Spleen (tissue), 13 donors: Measurements from ENCODE around the gene CRTC2. TPM values are rescaled to one million over a fixed set of nuclear protein-coding genes. Genes with fewer than 3 reads are reported as not detected.
A peak's percentile ranks its signal among the peaks of the same experiment; 100 is the strongest.
"Not testable (repeated sequence)": the region's sequence is repeated elsewhere in the genome, so short reads cannot be mapped to it uniquely, and the experiment has no call there.

Experiments used
- DNase-seq: peaks from one replicate; pipeline ENCODE4 v3.0.0-alpha.2; 2020
- H3K27ac ChIP-seq, 8 donors: fragments of 200-600 bp; sonication (generic) in 7 of 8; 1 replicate in 4 of 8; 2 replicates in 4 of 8; pipeline versions ENCODE4 v1.5.0 to v1.8.0; 2016 to 2021; ENCODE audit warnings: inconsistent platforms in 4 of 8, mild to moderate bottlenecking in 4 of 8, moderate library complexity in 1 of 8
- H3K27me3 ChIP-seq, 7 donors: fragments of 200-600 bp; sonication (generic) in 6 of 7; replicated peaks in 1 of 7; 1 replicate in 4 of 7; 2 replicates in 3 of 7; pipeline versions ENCODE4 v1.5.0 to v1.8.0; 2016 to 2021; ENCODE audit warnings: inconsistent platforms in 3 of 7, mild to moderate bottlenecking in 1 of 7
- H3K36me3 ChIP-seq, 6 donors: fragments of 200-600 bp; sonication (generic) in 5 of 6; 1 replicate in 4 of 6; 2 replicates in 2 of 6; pipeline versions ENCODE4 v1.5.0 to v1.8.0; 2016 to 2021; ENCODE audit warnings: inconsistent platforms in 2 of 6
- H3K4me1 ChIP-seq, 6 donors: fragments of 200-600 bp; sonication (generic) in 5 of 6; 1 replicate in 3 of 6; 2 replicates in 3 of 6; pipeline versions ENCODE4 v1.5.0 to v1.8.0; 2016 to 2021; ENCODE audit warnings: inconsistent platforms in 3 of 6
- H3K4me3 ChIP-seq, 8 donors: fragments of 200-600 bp; sonication (generic) in 7 of 8; 1 replicate in 4 of 8; 2 replicates in 4 of 8; pipeline versions ENCODE4 v1.5.0 to v1.8.0; 2016 to 2021; ENCODE audit warnings: inconsistent platforms in 4 of 8, mild to moderate bottlenecking in 4 of 8, moderate library complexity in 2 of 8
- H3K9me3 ChIP-seq, 8 donors: fragments of 200-600 bp; sonication (generic) in 7 of 8; 1 replicate in 4 of 8; 2 replicates in 4 of 8; pipeline versions ENCODE4 v1.5.0 to v1.8.0; 2016 to 2021; ENCODE audit warnings: inconsistent platforms in 4 of 8
- CTCF ChIP-seq, 11 experiments: fragments of 200-600 bp in 7 of 11; fragments of 450-650 bp in 4 of 11; sonication (generic) in 4 of 11; IDR thresholded peaks in 8 of 11; conservative IDR thresholded peaks in 3 of 11; 1 replicate in 7 of 11; 2 replicates in 4 of 11; pipeline versions ENCODE4 v1.4.0 to v1.8.0; 2016 to 2021; ENCODE audit warnings: antibody characterized with exemption in 11 of 11, inconsistent platforms in 4 of 11, mild to moderate bottlenecking in 1 of 11
- POLR2A ChIP-seq, 3 donors: fragments of 450-650 bp; IDR thresholded peaks; one replicate each; pipeline ENCODE4 v1.5.1; 2017; ENCODE audit warnings: antibody characterized with exemption in 3 of 3, mild to moderate bottlenecking in 1 of 3
- POLR2AphosphoS5 ChIP-seq, 3 donors: sonication (generic); formaldehyde crosslinking; IDR thresholded peaks; one replicate each; pipeline ENCODE4 v1.5.1; 2017; ENCODE audit warnings: antibody characterized with exemption in 3 of 3
- WGBS, 5 donors: extraction: QIAGEN DNeasy Blood & Tissue Kit in 3 of 5; methylation state at CpG; one replicate each; pipeline versions ENCODE4 v1.1.5 to v1.1.7; 2013 to 2018; 5-methylcytosine and 5-hydroxymethylcytosine counted together
- intact Hi-C: fragments of 100-400 bp; cut with DNase I; formaldehyde crosslinking; loops from one replicate; pipeline ENCODE4 v1.15.0; 2023; ENCODE audit warnings: low total_unique reads
- long read RNA-seq, 2 donors: transcript quantifications; one replicate each; lab custom pipeline, GENCODE V29; 2026
- polyA plus RNA-seq, 3 donors: library from polyadenylated mRNA; stranded (reverse); fragments of 200-250 nt; gene quantifications; one replicate each; pipeline ENCODE4 v1.2.1, GENCODE V29; 2013
- total RNA-seq, 7 donors: library from RNA; depleted of rRNA in 3 of 7; stranded (reverse); fragments of >200 nt in 3 of 7; fragmentation: NEBNext Ultra II Directional in 4 of 7; extraction: Animal tissue kit (Norgen Biotek cat#: 25700) in 4 of 7; gene quantifications; one replicate each; pipeline versions ENCODE4 v1.1.0 to v1.2.1, GENCODE V29; 2016 to 2021
- donor health status: healthy with polysubstance abuse.
- donor health status: DM: no; HTN: no; CAD: no; lungs with moderate emphysema.
- donor health status: DM: no; HTN: no; CAD: no.
- donor health status: Bipolar disorder and iron deficiency.
- donor health status: healthy.
- donor health status: DM: no; HTN: no; CAD: no.
- donor health status: DM: yes; HTN: yes; CAD: no.

The CRTC2 gene
- total RNA-seq (10 to 100 TPM; 34.8 to 80.1 (median 66.8) TPM), polyA plus RNA-seq (10 to 100 TPM; 37.7 to 79.7 (median 72.3) TPM)
- long read RNA-seq, donor 1, partial matches to known transcripts: 0 of 6 reads
- long read RNA-seq, donor 1, other reads (novel, unspliced or antisense): 0 of 6 reads
- long read RNA-seq, donor 2, partial matches to known transcripts: 5 of 6 reads
- long read RNA-seq, donor 2, other reads (novel, unspliced or antisense): 0 of 6 reads

- peak within 1 kb of the TSS; percentile 85 to 99 (median 97) for H3K27ac ChIP-seq
- peak; percentile 99 for DNase-seq
- H3K36me3 ChIP-seq: peaks cover 0 to 51% (median 30%) of the 10 kb centered on the region in 6 donors
- no peaks in the 10 kb centered on the region for H3K9me3 ChIP-seq
- WGBS, 5 donors: 0 to 1% (median 1%) methylated on average over 69 to 74 of the region's 75 CpGs
- TF ChIP-seq CTCF (IDR thresholded peaks at IDR 0.05 in 8 of 11, conservative IDR thresholded peaks at IDR 0.05 in 3 of 11) (peak in 1 of 11 experiments; percentile 8), POLR2A (IDR thresholded peaks at IDR 0.05) (peak; percentile 51 to 62 (median 51)), POLR2AphosphoS5 (IDR thresholded peaks at IDR 0.05) (peak; percentile 95 to 96 (median 95))
- H3K4me1 ChIP-seq: peaks cover 43 to 90% (median 73%) of the 10 kb centered on the region in 6 donors
- intact Hi-C loops: no loop called here
- no peaks in the 10 kb centered on the region for H3K27me3 ChIP-seq
- H3K4me3 ChIP-seq: peak within 1 kb of the TSS; percentile 84 to 97 (median 92)
Measured at GRCh38 chr1:153958111-153958960, at the start of gene CRTC2. Gene CRTC2 (minus strand): TSS chr1:153958612. CDS start chr1:153958497, 115 bp downstream.

- no peaks in the 10 kb centered on the region for H3K4me1 ChIP-seq
- no peak for DNase-seq
- intact Hi-C loops: no loop called here
- H3K36me3 ChIP-seq: no peaks in the 10 kb centered on the region
- no peaks in the 10 kb centered on the region for H3K27me3 ChIP-seq
- no peak overlapping the region for H3K4me3 ChIP-seq
- 92 to 98% (median 96%) methylated on average over 3 of the region's 3 CpGs for WGBS, 5 donors
- no peaks in the 10 kb centered on the region for H3K9me3 ChIP-seq
- TF ChIP-seq POLR2AphosphoS5 (IDR thresholded peaks at IDR 0.05) (no peak), CTCF (IDR thresholded peaks at IDR 0.05 in 8 of 11, conservative IDR thresholded peaks at IDR 0.05 in 3 of 11) (no peak), POLR2A (IDR thresholded peaks at IDR 0.05) (no peak)
- no peak overlapping the region for H3K27ac ChIP-seq
Measured at GRCh38 chr1:154006136-154006535, 47.7 kb upstream of the CRTC2 start.

- no peak overlapping the region for H3K27ac ChIP-seq
- 80 to 86% (median 84%) methylated on average over 4 of the region's 4 CpGs for WGBS, 5 donors
- no peaks in the 10 kb centered on the region for H3K9me3 ChIP-seq
- peaks cover 0 to 11% (median 8%) of the 10 kb centered on the region in 6 donors for H3K36me3 ChIP-seq
- no peak for TF ChIP-seq POLR2AphosphoS5 (IDR thresholded peaks at IDR 0.05)
- TF ChIP-seq POLR2A (IDR thresholded peaks at IDR 0.05): no peak
- no peak for TF ChIP-seq CTCF (IDR thresholded peaks at IDR 0.05 in 8 of 11, conservative IDR thresholded peaks at IDR 0.05 in 3 of 11)
- no peaks in the 10 kb centered on the region for H3K27me3 ChIP-seq
- intact Hi-C loops: no loop called here
- no peak overlapping the region for H3K4me3 ChIP-seq
- no peaks in the 10 kb centered on the region for H3K4me1 ChIP-seq
- DNase-seq: no peak
Measured at GRCh38 chr1:154000420-154000819, 42.0 kb upstream of the CRTC2 start.

GRCh38 chr1:153996882-153997281 lies 38.5 kb upstream of the CRTC2 start:
- intact Hi-C loops, DNase-seq, H3K9me3 ChIP-seq, H3K4me3 ChIP-seq, H3K27ac ChIP-seq, H3K27me3 ChIP-seq: not testable (repeated sequence)
- Histone ChIP-seq H3K4me1 (peaks cover 15 to 33% (median 24%) of the 10 kb centered on the region in 6 donors), H3K36me3 (peaks cover 0 to 47% (median 42%) of the 10 kb centered on the region in 6 donors)
- WGBS, 5 donors: 94 to 98% (median 96%) methylated on average over 10 of the region's 10 CpGs
